Left ventricle myocardium inferior (tissue), 1 donor: ENCODE measurements around the gene ZBTB45. TPM values are rescaled to one million over a fixed set of nuclear protein-coding genes. Genes with fewer than 3 reads are reported as not detected.
A peak's percentile ranks its signal among the peaks of the same experiment; 100 is the strongest.
"Not testable (repeated sequence)": the region's sequence is repeated elsewhere in the genome, so short reads cannot be mapped to it uniquely, and the experiment has no call there.

ENCODE experiments used
- DNase-seq: peaks from one replicate; pipeline ENCODE4 v3.0.0-alpha.2; 2020
- H3K27ac ChIP-seq: fragments of 200-600 bp; replicated peaks from 2 replicates; pipeline ENCODE4 v1.8.0; 2021
- H3K27me3 ChIP-seq: fragments of 200-600 bp; 2 replicates; pipeline ENCODE4 v1.8.0; 2021; ENCODE audit warnings: low read depth
- H3K36me3 ChIP-seq: fragments of 200-600 bp; 2 replicates; pipeline ENCODE4 v1.8.0; 2021
- H3K4me1 ChIP-seq: fragments of 200-600 bp; 2 replicates; pipeline ENCODE4 v1.8.0; 2021
- H3K4me3 ChIP-seq: fragments of 200-600 bp; 2 replicates; pipeline ENCODE4 v1.8.0; 2021; ENCODE audit warnings: mild to moderate bottlenecking, moderate library complexity
- H3K9me3 ChIP-seq: fragments of 200-600 bp; replicated peaks from 2 replicates; pipeline ENCODE4 v1.8.0; 2021
- intact Hi-C: fragments of 100-400 bp; cut with micrococcal nuclease; formaldehyde crosslinking; loops from one replicate; pipeline ENCODE4 v1.11.0; 2022
- total RNA-seq: library from RNA; stranded (reverse); fragmentation: NEBNext Ultra II Directional; extraction: Animal tissue kit (Norgen Biotek cat#: 25700); gene quantifications from one replicate; pipeline ENCODE4 v1.2.1, GENCODE V29; 2021
- TF ChIP-seq, protein P1 (sequence below): fragments of 200-600 bp; IDR thresholded peaks from 2 replicates; pipeline ENCODE4 v1.8.0; 2021; ENCODE audit warnings: antibody characterized with exemption, mild to moderate bottlenecking, borderline replicate concordance
- donor health status: DM: no; HTN: yes; CAD: no; lungs with severe emphysema.

ZBTB45 gene
- total RNA-seq, 1 donor from 2014 or later = 10.2 TPM

DNA sequence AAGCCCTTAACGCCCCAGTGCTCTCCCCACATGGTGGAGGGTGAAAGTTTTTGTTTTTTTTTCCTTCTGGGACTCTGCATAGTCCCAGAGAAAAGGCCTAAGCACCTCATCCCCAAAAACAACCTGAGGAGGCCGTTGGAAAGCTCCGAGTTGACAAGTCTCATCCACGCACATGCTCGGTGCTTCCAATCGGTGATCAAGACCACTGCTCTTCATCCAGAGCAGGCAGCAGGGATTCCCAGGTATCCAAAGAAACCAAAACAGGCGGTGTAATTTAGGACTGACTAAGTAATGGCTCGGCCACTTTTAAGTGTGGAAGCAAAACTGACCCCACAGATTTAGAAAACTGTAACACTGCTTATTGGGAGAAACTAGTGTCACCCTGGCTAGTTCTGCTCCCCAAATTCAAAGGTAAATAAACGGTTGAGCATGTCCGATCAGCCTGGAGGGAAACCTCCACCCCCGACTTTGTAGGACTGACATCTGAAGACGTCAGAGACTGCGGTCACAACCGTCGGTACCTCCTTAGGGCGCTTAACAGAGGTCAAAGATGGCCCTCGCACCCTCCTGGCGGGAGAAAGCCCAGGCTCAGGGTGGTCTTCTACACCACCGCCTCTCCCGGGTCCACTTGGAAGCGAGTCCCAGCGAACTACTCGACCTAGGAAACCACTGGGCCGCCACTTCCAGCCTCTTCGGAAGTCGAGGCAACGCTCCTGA, 44.5 kb downstream of the ZBTB45 start:
- intact Hi-C loops = no loop called here
- Histone ChIP-seq H3K4me3 (peak overlapping the region; percentile 77), H3K9me3 (no peaks in the 10 kb centered on the region), H3K4me1 (peaks cover 25% of the 10 kb centered on the region), H3K36me3 (peaks cover 42% of the 10 kb centered on the region), H3K27me3 (no peaks in the 10 kb centered on the region), H3K27ac (peak overlapping the region; percentile 96)
- no peak for DNase-seq
- TF ChIP-seq, protein P1, sequence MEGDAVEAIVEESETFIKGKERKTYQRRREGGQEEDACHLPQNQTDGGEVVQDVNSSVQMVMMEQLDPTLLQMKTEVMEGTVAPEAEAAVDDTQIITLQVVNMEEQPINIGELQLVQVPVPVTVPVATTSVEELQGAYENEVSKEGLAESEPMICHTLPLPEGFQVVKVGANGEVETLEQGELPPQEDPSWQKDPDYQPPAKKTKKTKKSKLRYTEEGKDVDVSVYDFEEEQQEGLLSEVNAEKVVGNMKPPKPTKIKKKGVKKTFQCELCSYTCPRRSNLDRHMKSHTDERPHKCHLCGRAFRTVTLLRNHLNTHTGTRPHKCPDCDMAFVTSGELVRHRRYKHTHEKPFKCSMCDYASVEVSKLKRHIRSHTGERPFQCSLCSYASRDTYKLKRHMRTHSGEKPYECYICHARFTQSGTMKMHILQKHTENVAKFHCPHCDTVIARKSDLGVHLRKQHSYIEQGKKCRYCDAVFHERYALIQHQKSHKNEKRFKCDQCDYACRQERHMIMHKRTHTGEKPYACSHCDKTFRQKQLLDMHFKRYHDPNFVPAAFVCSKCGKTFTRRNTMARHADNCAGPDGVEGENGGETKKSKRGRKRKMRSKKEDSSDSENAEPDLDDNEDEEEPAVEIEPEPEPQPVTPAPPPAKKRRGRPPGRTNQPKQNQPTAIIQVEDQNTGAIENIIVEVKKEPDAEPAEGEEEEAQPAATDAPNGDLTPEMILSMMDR = no peak

DNA sequence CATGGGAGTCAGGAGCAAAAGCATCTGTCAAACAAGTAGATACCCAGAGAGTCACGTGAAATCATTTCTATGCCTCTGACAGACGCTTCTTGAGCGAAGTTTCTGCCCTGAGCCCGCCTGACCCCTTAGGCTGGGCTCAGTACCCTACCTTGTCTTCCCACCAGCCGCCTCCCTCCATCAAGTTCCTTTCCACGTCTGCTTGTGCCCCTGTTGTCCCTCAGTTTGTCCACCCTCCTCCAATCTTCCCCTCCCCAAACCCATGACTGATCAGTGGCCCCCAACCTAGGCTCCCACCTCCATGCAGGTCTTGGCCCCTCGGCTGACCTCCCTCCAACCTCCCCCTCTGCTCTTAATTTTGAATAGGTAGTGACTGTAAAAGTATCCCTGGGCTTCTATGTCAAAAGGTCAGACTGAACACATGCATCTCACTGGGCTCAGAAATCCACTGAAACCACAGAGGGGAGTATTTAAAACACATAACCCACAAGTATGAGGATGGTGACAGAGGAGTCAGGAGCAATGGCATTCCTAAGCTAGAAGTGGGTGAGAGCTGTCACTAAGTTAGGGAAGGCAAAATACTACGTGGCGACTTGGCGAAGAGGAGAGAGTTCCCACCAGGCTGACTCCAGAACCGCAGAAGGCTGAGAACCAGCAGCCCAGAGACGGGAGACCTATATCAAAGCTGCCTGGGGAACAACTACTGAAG, 45.2 kb downstream of the ZBTB45 start:
- DNase-seq = no peak
- Histone ChIP-seq H3K36me3 (peaks cover 47% of the 10 kb centered on the region), H3K4me3 (no peak overlapping the region)

GRCh38 chr19:58473775-58474174, 45.8 kb downstream of the ZBTB45 start:
- peaks cover 48% of the 10 kb centered on the region for H3K36me3 ChIP-seq
- TF ChIP-seq, protein P1 = no peak
- no peaks in the 10 kb centered on the region for H3K27me3 ChIP-seq
- no peak overlapping the region for H3K4me3 ChIP-seq
- no peak for DNase-seq
- H3K27ac ChIP-seq = no peak overlapping the region
- no peaks in the 10 kb centered on the region for H3K9me3 ChIP-seq
- intact Hi-C loops = no loop called here
- H3K4me1 ChIP-seq = peaks cover 28% of the 10 kb centered on the region

More for the DNA sequence above, 45.2 kb downstream of the ZBTB45 start:
- intact Hi-C loops = no loop called here
- TF ChIP-seq, protein P1 = no peak
- no peak overlapping the region for H3K27ac ChIP-seq
- H3K9me3 ChIP-seq = no peaks in the 10 kb centered on the region
- H3K27me3 ChIP-seq = no peaks in the 10 kb centered on the region
- peaks cover 25% of the 10 kb centered on the region for H3K4me1 ChIP-seq

GRCh38 chr19:58471736-58472135, 47.9 kb downstream of the ZBTB45 start:
- H3K27me3 ChIP-seq = no peaks in the 10 kb centered on the region
- DNase-seq = no peak
- H3K9me3 ChIP-seq = no peaks in the 10 kb centered on the region
- intact Hi-C loops = no loop called here
- peaks cover 39% of the 10 kb centered on the region for H3K4me1 ChIP-seq
- peaks cover 44% of the 10 kb centered on the region for H3K36me3 ChIP-seq
- no peak overlapping the region for H3K4me3 ChIP-seq
- TF ChIP-seq, protein P1 = no peak
- H3K27ac ChIP-seq = no peak overlapping the region

DNA sequence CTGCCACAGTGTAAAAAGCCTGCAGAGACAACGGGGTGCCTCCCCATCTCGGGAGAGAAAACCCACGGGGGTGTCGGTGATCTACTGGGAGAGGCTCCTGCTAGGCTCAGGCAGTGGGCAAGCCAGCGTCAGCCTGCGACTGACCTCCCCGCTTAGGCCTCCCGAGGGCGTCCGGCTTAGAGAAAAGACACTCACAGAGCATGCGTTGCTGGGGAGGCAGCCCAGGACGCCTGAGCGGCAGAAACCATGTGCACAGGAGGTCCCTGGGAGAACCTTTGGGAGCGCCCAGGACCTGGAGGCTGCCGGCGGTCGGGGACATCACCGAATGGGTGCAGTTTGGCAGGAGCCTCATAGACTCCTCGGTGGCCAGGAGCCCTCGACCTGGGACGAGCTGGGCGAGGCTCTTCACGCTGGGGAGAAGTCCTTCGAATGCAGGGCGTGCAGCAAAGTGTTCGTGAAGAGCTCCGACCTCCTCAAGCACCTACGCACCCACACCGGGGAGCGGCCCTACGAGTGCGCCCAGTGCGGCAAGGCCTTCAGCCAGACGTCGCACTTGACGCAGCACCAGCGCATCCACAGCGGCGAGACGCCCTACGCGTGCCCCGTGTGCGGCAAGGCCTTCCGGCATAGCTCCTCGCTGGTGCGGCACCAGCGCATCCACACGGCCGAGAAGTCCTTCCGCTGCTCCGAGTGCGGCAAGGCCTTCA, 48.6 kb downstream of the ZBTB45 start:
- H3K27me3 ChIP-seq, H3K4me3 ChIP-seq, H3K27ac ChIP-seq, intact Hi-C loops, H3K9me3 ChIP-seq, DNase-seq: not testable (repeated sequence)
- Histone ChIP-seq H3K36me3 (peaks cover 44% of the 10 kb centered on the region), H3K4me1 (peaks cover 41% of the 10 kb centered on the region)
